WERI-Rb-1 (cell line): ENCODE results near the gene NELL2.

Experiments used
- DNase-seq: peaks from one replicate; pipeline ENCODE4 v3.0.0-alpha.2; 2020
- H3K27ac ChIP-seq: fragments of 250-450 bp; sonication (Bioruptor Pico); 2 replicates; pipeline ENCODE4 v1.5.1; 2020; ENCODE audit warnings: mild to moderate bottlenecking, moderate library complexity
- H3K27me3 ChIP-seq: fragments of 250-450 bp; sonication (Bioruptor Pico); 2 replicates; pipeline ENCODE4 v1.5.1; 2021; ENCODE audit warnings: mild to moderate bottlenecking, low read depth, moderate library complexity; ENCODE audit not compliant: insufficient read depth, severe bottlenecking
- H3K36me3 ChIP-seq: fragments of 250-450 bp; sonication (Bioruptor Pico); 2 replicates; pipeline ENCODE4 v1.5.1; 2020; ENCODE audit warnings: mild to moderate bottlenecking, moderate library complexity
- H3K4me3 ChIP-seq: 2 replicates; pipeline ENCODE4 v1.5.1; 2011; ENCODE audit warnings: low read depth, mild to moderate bottlenecking, control low read depth, low read length
- H3K9me3 ChIP-seq: fragments of 250-450 bp; sonication (Bioruptor Pico); 2 replicates; pipeline ENCODE4 v1.5.1; 2021; ENCODE audit warnings: mild to moderate bottlenecking, moderate library complexity; ENCODE audit not compliant: severe bottlenecking
- TF ChIP-seq, protein P1 (sequence below): IDR thresholded peaks from 2 replicates; pipeline ENCODE4 v1.5.1; 2011; ENCODE audit warnings: low read depth, mild to moderate bottlenecking, control low read depth, inconsistent platforms, low read length

The NELL2 gene

DNA sequence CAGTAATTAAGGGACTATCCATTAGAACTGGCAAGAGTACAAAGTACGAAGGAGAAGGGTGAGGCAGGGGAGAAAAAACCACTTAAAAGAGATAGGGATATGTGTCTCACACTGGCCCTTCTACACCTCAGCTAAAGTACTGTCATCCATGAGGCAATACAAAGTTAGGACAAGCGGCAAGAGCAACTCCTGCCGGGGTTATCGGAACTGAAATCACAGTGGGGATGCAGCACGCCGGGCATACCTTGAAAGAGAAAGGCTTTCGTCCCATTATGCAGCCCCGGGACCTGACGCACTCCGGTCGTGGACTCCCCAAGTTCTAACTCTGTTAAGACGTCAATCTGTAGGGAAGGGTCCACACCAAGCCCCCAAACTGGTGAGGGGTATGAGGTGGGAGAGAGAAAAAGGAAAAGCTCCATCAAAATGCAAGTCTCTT lies 1.1 kb downstream of the NELL2 start:
- no peaks in the 10 kb centered on the region for H3K27me3 ChIP-seq
- H3K27ac ChIP-seq, result peak overlapping the region; percentile 87
- peak; percentile 23 for DNase-seq
- peak overlapping the region; percentile 85 for H3K4me3 ChIP-seq
- no peaks in the 10 kb centered on the region for H3K9me3 ChIP-seq
- H3K36me3 ChIP-seq, result no peaks in the 10 kb centered on the region
- TF ChIP-seq, protein P1, sequence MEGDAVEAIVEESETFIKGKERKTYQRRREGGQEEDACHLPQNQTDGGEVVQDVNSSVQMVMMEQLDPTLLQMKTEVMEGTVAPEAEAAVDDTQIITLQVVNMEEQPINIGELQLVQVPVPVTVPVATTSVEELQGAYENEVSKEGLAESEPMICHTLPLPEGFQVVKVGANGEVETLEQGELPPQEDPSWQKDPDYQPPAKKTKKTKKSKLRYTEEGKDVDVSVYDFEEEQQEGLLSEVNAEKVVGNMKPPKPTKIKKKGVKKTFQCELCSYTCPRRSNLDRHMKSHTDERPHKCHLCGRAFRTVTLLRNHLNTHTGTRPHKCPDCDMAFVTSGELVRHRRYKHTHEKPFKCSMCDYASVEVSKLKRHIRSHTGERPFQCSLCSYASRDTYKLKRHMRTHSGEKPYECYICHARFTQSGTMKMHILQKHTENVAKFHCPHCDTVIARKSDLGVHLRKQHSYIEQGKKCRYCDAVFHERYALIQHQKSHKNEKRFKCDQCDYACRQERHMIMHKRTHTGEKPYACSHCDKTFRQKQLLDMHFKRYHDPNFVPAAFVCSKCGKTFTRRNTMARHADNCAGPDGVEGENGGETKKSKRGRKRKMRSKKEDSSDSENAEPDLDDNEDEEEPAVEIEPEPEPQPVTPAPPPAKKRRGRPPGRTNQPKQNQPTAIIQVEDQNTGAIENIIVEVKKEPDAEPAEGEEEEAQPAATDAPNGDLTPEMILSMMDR, result no peak

DNA sequence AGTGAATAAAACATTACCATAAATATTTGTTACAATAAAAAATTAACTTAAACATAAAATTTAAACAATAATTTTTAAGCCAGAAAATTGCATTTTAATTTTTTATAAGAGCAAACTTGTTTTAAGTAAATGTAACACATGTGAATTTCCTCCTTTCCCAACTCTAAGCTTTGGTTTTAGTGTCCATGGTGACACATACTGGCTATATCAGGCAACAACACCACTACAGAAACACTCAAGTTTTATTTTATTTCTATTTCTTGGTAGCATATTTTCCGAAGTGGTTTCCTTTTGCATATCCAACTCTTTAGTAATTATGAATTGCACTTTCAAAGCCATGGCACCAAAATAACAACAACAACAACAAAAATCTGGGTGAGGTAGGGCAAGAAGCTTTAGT lies 2.2 kb downstream of the NELL2 start:
- Histone ChIP-seq H3K36me3 (no peaks in the 10 kb centered on the region), H3K4me3 (no peak overlapping the region), H3K9me3 (no peaks in the 10 kb centered on the region), H3K27ac (no peak overlapping the region), H3K27me3 (no peaks in the 10 kb centered on the region)
- no peak for DNase-seq
- TF ChIP-seq, protein P1, result peak; percentile 28; the same call in 1 of the 2 replicates

DNA sequence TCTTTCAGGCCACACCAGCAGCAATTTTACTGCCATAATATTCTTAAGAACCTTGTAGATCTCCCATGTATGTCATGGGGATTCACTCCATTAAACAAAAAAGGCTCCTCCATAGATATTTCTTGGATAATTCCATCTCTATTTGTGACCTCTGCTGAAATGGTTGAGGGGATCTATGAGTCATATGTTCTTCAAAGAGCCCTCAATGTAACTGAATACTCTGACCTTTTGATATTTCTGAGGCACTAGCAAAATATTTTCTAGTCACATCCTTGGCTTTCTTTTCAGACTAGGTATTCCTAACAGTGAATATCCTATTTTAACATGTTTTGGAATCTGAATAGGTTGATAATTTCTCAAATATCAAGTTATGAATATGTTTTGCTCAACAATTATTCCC lies 6.6 kb downstream of the NELL2 start:
- Histone ChIP-seq H3K27me3 (no peaks in the 10 kb centered on the region), H3K27ac (no peak overlapping the region), H3K4me3 (no peak overlapping the region), H3K36me3 (peaks cover 2% of the 10 kb centered on the region; the same call in 1 of the 2 replicates), H3K9me3 (no peaks in the 10 kb centered on the region)
- no peak for DNase-seq
- TF ChIP-seq, protein P1, result no peak

DNA sequence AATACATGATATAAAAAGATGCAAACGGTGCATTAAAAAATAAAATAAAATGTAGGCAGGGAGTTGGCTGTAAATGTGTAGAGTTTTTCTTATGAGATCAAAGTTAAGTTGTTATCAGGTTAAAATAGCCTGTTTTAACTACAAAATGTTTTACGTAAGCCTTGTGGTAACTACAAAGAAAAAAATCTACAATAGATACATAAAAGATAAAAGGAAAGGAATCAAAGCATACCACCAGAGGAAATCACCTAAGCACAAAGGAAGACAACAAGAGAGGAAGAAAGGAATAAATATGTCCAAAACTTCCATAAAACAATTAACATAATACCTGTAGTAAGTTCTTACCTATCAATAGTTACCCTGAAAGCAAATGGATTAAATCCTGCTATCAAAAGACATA lies 12.2 kb downstream of the NELL2 start:
- Histone ChIP-seq H3K9me3 (no peaks in the 10 kb centered on the region), H3K27me3 (no peaks in the 10 kb centered on the region), H3K36me3 (peaks cover 2% of the 10 kb centered on the region; the same call in 1 of the 2 replicates), H3K4me3 (no peak overlapping the region), H3K27ac (no peak overlapping the region)
- TF ChIP-seq, protein P1, result no peak
- DNase-seq, result no peak

DNA sequence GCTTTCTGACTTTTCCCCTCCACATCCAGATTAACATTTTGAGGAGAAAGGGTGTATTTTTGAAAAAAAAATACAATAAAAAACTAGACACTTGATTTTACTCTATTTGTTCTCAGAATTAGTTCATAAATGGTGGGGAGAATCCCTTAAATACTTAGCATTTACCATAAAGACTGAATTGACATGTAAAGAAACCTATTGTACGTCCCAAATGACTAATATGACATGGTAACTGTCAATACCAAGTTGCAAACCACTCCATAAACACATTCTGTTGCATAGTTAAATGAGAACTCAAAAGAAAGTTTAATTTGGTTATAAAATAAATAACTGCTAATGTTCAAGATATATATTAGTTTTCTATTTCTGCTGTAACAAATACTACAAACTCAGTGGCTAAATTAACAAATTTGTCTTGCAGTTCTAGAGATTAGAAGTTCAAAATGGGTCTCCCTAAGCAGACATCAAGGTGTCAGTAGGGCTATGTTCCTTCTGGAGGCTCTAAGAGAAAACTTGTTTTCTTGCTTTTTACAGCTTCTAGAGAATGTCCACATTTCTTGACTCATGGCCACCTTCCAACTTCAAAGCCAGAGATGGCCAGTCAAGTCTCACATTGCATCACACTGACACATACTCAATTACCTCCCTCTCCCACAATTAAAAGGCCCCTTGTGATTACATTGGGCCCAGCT lies 16.0 kb downstream of the NELL2 start:
- Histone ChIP-seq H3K27ac (no peak overlapping the region), H3K9me3 (no peaks in the 10 kb centered on the region), H3K27me3 (no peaks in the 10 kb centered on the region), H3K4me3 (no peak overlapping the region), H3K36me3 (no peaks in the 10 kb centered on the region)
- DNase-seq, result no peak
- TF ChIP-seq, protein P1, result no peak
